Pancreas (tissue), 10 donors: ENCODE measurements around the gene BYSL. TPM values are rescaled to one million over a fixed set of nuclear protein-coding genes. Genes with fewer than 3 reads are reported as not detected.

Experiments
- ATAC-seq, 4 donors: fragments of 200-7000 bp; cut with Tn5 transposase; one replicate each; pipeline versions ENCODE4 v1.8.0 to v1.9.1; 2020; ENCODE audit warnings: mild to moderate bottlenecking in 4 of 4, moderate library complexity in 4 of 4
- DNase-seq, 6 donors: peaks; one replicate each; pipeline ENCODE4 v3.0.0-alpha.2; 2020
- FAIRE-seq: peaks from 2 replicates; lab custom pipeline; 2012; peaks lifted over from hg19 to GRCh38; lab: Jason Lieb, UNC
- H3K27ac ChIP-seq, 4 donors: fragments of 200-600 bp; sonication (generic); 1 replicate in 3 of 4; 2 replicates in 1 of 4; pipeline versions ENCODE4 v1.5.0 to v1.8.0; 2020
- H3K27me3 ChIP-seq, 4 donors: fragments of 200-600 bp; one replicate each; pipeline ENCODE4 v1.8.0; 2021
- H3K36me3 ChIP-seq, 3 donors: fragments of 200-600 bp; sonication (generic) in 1 of 3; one replicate each; pipeline versions ENCODE4 v1.5.0 to v1.8.0; 2020 to 2021
- H3K4me1 ChIP-seq, 3 donors: fragments of 200-600 bp; one replicate each; pipeline ENCODE4 v1.8.0; 2021
- H3K4me3 ChIP-seq, 4 donors: fragments of 200-600 bp; sonication (generic) in 2 of 4; one replicate each; pipeline versions ENCODE4 v1.5.0 to v1.8.0; 2020 to 2021
- H3K9me3 ChIP-seq, 4 donors: fragments of 200-600 bp; one replicate each; pipeline ENCODE4 v1.8.0; 2021
- WGBS, 2 donors: extraction: QIAGEN DNeasy Blood & Tissue Kit; methylation state at CpG; one replicate each; pipeline ENCODE4 v1.1.7; 2013; 5-methylcytosine and 5-hydroxymethylcytosine counted together
- intact Hi-C, 3 donors: fragments of 100-400 bp; cut with DNase I; formaldehyde crosslinking; loops; one replicate each; pipeline versions ENCODE4 v1.11.1 to v1.14.2; 2022
- polyA plus RNA-seq, 2 donors: library from polyadenylated mRNA; stranded (reverse); fragments of 200-250 nt; gene quantifications; one replicate each; pipeline ENCODE4 v1.2.3, GENCODE V29; 2013
- total RNA-seq, 6 donors: library from RNA; stranded (reverse); fragmentation: NEBNext Ultra II Directional in 4 of 6; extraction: Animal tissue kit (Norgen Biotek cat#: 25700) in 4 of 6; gene quantifications; one replicate each; pipeline versions ENCODE4 v1.2.1 to v1.2.4, GENCODE V29; 2021 to 2023
- TF ChIP-seq, protein P1 (sequence below), 4 donors: fragments of 200-600 bp; sonication (generic) in 3 of 4; IDR thresholded peaks; one replicate each; pipeline versions ENCODE4 v1.5.0 to v1.8.0; 2021; ENCODE audit warnings: antibody characterized with exemption in 4 of 4
- donor health status: healthy with polysubstance abuse.
- donor health status: DM: no; HTN: no; CAD: no; lungs with moderate emphysema.
- donor health status: DM: no; HTN: no; CAD: no.
- donor health status: control.
- donor health status: control.
- donor health status: Bipolar disorder and iron deficiency.
- donor health status: DM: yes; HTN: yes; CAD: no.
- donor health status: DM: no; HTN: no; CAD: no.
- donor health status: DM: no; HTN: no; CAD: no.
- donor health status: DM: yes; HTN: yes; CAD: no.

BYSL gene
- total and polyA plus RNA-seq, 8 donors = 4.7 to 18.6 (median 9.7) TPM

DNA sequence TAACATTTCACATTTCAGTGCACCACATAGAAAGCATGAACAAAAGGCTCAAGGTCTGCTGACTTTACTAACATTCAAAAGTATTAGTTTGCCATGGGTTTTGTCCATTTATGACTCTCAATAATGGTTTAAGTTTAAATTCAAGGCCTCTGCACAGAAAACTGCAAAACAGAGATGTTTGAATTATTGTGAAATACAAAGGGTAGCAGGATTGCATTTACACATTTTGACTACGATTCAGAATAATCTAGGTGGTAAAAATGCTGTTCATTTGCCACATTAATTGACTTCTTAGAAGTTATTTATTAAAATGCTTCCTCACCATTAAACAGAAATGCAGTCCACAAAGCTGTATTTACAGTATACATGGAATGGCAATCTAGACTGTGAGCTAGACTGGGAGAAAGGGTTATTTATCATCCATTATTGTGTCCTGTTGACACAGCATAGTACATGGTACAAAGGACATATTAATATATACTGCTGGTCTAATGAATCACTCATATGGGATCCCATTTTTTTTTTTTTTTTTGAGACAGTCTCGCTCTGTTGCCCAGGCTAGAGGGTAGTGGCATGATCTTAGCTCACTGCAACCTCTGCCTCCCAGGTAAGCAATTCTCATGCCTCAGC, 44.1 kb upstream of the BYSL start:
- DNase-seq = no peak
- FAIRE-seq = no peak

DNA sequence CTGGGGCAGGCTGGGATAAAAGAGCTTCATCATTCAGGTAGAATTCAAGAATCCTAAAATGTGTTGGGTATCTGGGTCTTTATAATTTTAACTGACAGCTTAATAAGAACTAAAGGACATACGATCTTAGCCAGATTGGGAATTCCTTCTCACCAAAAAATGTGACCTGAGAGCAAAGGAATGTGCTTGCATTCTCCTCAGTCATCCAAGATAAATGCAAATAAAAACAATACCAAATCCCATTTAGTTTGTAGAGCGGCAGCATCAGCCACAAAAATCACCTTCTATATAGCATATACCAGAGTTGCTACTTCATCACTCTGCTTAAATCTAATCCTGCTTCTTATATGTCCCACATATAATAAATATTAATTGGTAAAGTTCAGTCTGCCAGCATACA, 43.1 kb upstream of the BYSL start:
- H3K9me3 ChIP-seq = no peaks in the 10 kb centered on the region
- no peak overlapping the region for H3K27ac ChIP-seq
- FAIRE-seq (no peak), ATAC-seq (no peak), DNase-seq (no peak)
- no peaks in the 10 kb centered on the region for H3K4me1 ChIP-seq
- no peaks in the 10 kb centered on the region for H3K27me3 ChIP-seq
- no peak overlapping the region for H3K4me3 ChIP-seq
- intact Hi-C loops = no loop called here
- H3K36me3 ChIP-seq = no peaks in the 10 kb centered on the region
- TF ChIP-seq, protein P1, sequence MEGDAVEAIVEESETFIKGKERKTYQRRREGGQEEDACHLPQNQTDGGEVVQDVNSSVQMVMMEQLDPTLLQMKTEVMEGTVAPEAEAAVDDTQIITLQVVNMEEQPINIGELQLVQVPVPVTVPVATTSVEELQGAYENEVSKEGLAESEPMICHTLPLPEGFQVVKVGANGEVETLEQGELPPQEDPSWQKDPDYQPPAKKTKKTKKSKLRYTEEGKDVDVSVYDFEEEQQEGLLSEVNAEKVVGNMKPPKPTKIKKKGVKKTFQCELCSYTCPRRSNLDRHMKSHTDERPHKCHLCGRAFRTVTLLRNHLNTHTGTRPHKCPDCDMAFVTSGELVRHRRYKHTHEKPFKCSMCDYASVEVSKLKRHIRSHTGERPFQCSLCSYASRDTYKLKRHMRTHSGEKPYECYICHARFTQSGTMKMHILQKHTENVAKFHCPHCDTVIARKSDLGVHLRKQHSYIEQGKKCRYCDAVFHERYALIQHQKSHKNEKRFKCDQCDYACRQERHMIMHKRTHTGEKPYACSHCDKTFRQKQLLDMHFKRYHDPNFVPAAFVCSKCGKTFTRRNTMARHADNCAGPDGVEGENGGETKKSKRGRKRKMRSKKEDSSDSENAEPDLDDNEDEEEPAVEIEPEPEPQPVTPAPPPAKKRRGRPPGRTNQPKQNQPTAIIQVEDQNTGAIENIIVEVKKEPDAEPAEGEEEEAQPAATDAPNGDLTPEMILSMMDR (IDR thresholded peaks at IDR 0.05) = no peak
- 65 to 76% methylated on average over 2 of the region's 2 CpGs for WGBS, 2 donors

More for the DNA sequence above, 44.1 kb upstream of the BYSL start:
- TF ChIP-seq, protein P1 (IDR thresholded peaks at IDR 0.05) = no peak
- no peaks in the 10 kb centered on the region for H3K9me3 ChIP-seq
- H3K4me3 ChIP-seq = no peak overlapping the region
- ATAC-seq = no peak
- H3K27me3 ChIP-seq = no peaks in the 10 kb centered on the region
- H3K4me1 ChIP-seq = no peaks in the 10 kb centered on the region
- intact Hi-C loops = no loop called here
- no peak overlapping the region for H3K27ac ChIP-seq
- no peaks in the 10 kb centered on the region for H3K36me3 ChIP-seq
- 84 to 88% methylated on average over 2 of the region's 2 CpGs for WGBS, 2 donors

DNA sequence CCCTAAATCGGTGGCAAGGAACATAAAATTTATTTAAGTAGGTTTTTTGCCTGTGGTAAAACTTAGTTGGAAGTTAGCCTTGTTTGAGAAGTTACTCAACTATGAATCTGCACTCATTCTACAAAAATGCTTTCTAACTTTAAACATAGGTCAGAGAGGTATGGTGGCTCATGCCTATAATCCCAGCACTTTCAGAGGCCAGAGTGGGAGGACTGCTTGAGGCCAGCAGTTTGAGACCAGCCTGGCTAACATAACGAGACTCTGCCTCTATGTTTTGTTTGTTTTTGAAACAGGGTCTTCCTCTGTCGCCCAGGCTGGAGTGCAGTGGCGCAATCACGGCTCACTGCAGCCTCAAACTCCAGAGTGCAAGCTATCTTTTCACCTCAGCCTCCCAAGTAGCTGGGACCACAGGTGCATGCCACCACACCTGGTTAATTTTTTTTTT, 42.3 kb upstream of the BYSL start:
- WGBS, 2 donors = 83 to 87% methylated on average over 5 of the region's 5 CpGs
- Histone ChIP-seq H3K36me3 (no peaks in the 10 kb centered on the region), H3K9me3 (no peaks in the 10 kb centered on the region), H3K4me1 (no peaks in the 10 kb centered on the region), H3K27ac (no peak overlapping the region), H3K4me3 (no peak overlapping the region), H3K27me3 (no peaks in the 10 kb centered on the region)
- DNase-seq (no peak), FAIRE-seq (no peak), ATAC-seq (no peak)
- TF ChIP-seq, protein P1 (IDR thresholded peaks at IDR 0.05) = no peak
- intact Hi-C loops = no loop called here

- TF ChIP-seq, protein P1 (IDR thresholded peaks at IDR 0.05) = no peak
- Histone ChIP-seq H3K4me3 (no peak overlapping the region), H3K27ac (no peak overlapping the region), H3K9me3 (no peaks in the 10 kb centered on the region), H3K36me3 (no peaks in the 10 kb centered on the region), H3K4me1 (no peaks in the 10 kb centered on the region), H3K27me3 (no peaks in the 10 kb centered on the region)
- intact Hi-C loops = no loop called here
- ATAC-seq (no peak), DNase-seq (no peak), FAIRE-seq (no peak)
- WGBS, 2 donors = 88 to 95% methylated on average over 1 of the region's 1 CpG
Measured at GRCh38 chr6:41881506-41881905, 39.8 kb upstream of the BYSL start.

DNA sequence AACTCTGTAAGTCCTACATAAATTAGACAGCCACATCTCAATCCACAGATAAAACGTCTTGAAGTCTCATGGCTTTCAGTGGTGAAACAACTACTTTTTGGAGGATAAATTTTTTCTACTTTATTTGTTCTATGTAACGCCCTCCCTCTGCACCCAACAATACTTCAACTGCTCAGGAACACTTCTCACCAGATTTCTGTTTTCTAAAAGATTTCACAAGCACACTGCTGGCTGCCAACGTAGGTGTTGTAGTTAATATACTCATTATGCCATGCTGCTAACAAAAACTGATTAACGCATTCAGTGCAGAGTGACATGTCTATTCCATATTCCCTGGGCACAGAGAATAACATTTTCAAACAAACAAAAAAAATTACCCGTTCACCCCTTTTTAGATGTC, 36.3 kb upstream of the BYSL start:
- Histone ChIP-seq H3K27ac (no peak overlapping the region), H3K4me3 (no peak overlapping the region), H3K36me3 (no peaks in the 10 kb centered on the region), H3K27me3 (no peaks in the 10 kb centered on the region), H3K9me3 (no peaks in the 10 kb centered on the region), H3K4me1 (no peaks in the 10 kb centered on the region)
- no peak for DNase-seq
- 75 to 76% methylated on average over 5 of the region's 5 CpGs for WGBS, 2 donors
- no peak for FAIRE-seq
- intact Hi-C loops = no loop called here
- TF ChIP-seq, protein P1 (IDR thresholded peaks at IDR 0.05) = no peak
- ATAC-seq = no peak
